ENCODE results near the gene KRTAP19-8.

KRTAP19-8 gene

DNA sequence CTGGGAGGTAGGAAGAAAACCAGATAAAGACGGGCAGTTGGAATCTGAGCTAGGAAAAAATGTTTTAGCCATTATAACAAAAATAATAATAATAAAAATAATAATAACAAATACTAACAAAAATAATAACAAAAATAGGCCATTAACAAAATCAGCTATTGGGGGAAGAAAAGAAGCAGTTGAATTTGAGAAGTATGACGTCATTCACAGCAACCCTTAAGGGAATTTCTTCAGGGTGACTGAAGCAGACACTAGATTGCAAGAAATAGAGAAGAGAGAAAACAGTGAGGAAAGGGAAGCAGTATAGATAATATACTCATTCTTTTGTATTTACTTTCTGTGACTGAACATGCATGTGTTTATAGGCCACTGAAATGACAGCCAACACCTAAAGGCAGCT, 20.0 kb downstream of the KRTAP19-8 start:
- no peaks in the 10 kb centered on the region for H3K36me3 ChIP-seq (replicated peaks; ENCODE audit: low read depth, low read length)
- H4K20me1 ChIP-seq (ENCODE audit: insufficient read depth, low read length): no peaks in the 10 kb centered on the region
- H3K4me1 ChIP-seq (ENCODE audit: low read length): peaks cover 1% of the 10 kb centered on the region; the same call in 1 of the 2 replicates
- no peak overlapping the region for H3K4me2 ChIP-seq (ENCODE audit: low read length)
- H3K27me3 ChIP-seq (ENCODE audit: low read depth, low read length): no peaks in the 10 kb centered on the region
- TF ChIP-seq, protein P1, sequence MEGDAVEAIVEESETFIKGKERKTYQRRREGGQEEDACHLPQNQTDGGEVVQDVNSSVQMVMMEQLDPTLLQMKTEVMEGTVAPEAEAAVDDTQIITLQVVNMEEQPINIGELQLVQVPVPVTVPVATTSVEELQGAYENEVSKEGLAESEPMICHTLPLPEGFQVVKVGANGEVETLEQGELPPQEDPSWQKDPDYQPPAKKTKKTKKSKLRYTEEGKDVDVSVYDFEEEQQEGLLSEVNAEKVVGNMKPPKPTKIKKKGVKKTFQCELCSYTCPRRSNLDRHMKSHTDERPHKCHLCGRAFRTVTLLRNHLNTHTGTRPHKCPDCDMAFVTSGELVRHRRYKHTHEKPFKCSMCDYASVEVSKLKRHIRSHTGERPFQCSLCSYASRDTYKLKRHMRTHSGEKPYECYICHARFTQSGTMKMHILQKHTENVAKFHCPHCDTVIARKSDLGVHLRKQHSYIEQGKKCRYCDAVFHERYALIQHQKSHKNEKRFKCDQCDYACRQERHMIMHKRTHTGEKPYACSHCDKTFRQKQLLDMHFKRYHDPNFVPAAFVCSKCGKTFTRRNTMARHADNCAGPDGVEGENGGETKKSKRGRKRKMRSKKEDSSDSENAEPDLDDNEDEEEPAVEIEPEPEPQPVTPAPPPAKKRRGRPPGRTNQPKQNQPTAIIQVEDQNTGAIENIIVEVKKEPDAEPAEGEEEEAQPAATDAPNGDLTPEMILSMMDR (IDR thresholded peaks at IDR 0.05; ENCODE audit: low read depth, low read length): no peak
- no peak for TF ChIP-seq EZH2phosphoT487 (IDR thresholded peaks at IDR 0.05; ENCODE audit: low read depth)
- H3K4me3 ChIP-seq (ENCODE audit: low read length): no peak overlapping the region
- H3K9me3 ChIP-seq (ENCODE audit: insufficient read depth, low read length): no peaks in the 10 kb centered on the region
- H2AFZ ChIP-seq (ENCODE audit: low read depth, low read length): no peak overlapping the region
- no peak overlapping the region for H3K27ac ChIP-seq (ENCODE audit: low read length)
- H3K79me2 ChIP-seq (ENCODE audit: low read length): no peaks in the 10 kb centered on the region
- no peak overlapping the region for H3K9ac ChIP-seq (ENCODE audit: low read length)

DNA sequence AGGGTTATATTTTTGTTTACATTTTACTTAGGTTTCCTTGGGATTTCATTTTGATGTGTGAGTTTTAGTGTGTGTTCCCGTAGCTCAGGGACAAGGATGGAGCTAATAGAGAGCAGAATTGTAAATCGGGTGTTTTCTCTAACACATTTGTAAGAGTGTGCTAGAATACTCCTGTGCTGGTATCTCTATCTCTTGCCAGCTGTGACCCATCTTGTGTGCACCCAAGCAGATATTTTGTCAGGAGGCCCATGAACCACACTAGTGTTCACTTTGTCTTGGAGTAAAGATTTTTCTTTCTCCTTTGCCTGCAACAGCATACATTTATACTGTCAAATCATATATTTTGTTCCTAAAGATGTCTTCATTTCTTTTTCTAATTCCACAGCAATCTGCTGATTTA, 23.4 kb downstream of the KRTAP19-8 start:
- TF ChIP-seq EZH2phosphoT487 (IDR thresholded peaks at IDR 0.05; ENCODE audit: low read depth): no peak
- TF ChIP-seq, protein P1 (IDR thresholded peaks at IDR 0.05; ENCODE audit: low read depth, low read length): no peak
- H3K27ac ChIP-seq (ENCODE audit: low read length): no peak overlapping the region
- no peaks in the 10 kb centered on the region for H3K27me3 ChIP-seq (ENCODE audit: low read depth, low read length)

DNA sequence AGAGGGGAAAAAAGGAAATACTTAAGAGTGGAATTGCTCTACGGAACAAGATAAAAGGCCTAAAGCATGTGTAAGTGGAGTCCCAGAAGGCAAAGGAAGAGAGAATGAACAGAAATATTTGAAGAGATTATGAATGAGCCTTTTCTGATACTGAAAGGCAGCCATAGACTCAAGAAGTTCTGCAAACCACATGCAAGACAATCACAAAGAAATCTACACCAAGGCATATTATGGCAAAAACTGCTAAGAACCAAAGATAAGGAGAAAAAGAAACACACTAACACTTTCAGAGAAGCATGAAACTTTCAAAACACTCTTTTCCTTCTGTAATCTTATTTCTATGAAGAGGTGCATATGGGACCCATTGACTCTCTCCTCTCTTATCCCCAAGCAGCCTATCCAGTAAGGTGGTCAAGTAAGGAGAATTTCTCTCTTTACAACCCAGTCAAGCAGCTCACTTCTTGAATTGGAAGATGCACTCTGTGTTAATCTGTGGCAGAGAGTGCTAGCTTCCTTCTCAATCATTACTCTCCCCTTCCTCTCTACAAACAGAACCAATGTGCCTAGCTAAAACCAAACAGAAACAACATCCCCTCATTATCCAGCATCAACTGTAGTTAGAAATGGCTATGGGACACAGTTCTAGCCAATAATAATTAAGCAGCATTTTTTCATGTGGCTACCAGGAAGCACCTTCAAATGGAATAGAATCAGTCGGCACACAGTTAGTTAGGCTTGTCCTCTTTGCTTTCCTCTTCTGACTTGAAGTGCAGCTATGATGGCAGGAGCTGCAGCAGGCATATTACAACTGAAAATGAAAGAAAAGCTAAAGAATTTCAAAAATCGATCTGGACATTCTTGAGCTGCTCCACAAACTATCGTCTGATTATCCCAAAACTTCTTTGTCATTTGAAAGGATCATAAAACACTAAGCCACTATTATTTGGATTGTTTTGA, 25.9 kb downstream of the KRTAP19-8 start:
- 0 out of 2 replicates have a peak overlapping the region, but pooled peaks have one; percentile 10 for H3K27ac ChIP-seq (ENCODE audit: low read length)
- no peaks in the 10 kb centered on the region for H3K27me3 ChIP-seq (ENCODE audit: low read depth, low read length)
- peak overlapping the region; percentile 69 for H2AFZ ChIP-seq (ENCODE audit: low read depth, low read length)
- H3K4me2 ChIP-seq (ENCODE audit: low read length): peak overlapping the region; percentile 66
- H3K9me3 ChIP-seq (ENCODE audit: insufficient read depth, low read length): no peaks in the 10 kb centered on the region
- no peaks in the 10 kb centered on the region for H3K36me3 ChIP-seq (replicated peaks; ENCODE audit: low read depth, low read length)
- H3K4me3 ChIP-seq (ENCODE audit: low read length): peak overlapping the region; percentile 47
- no peaks in the 10 kb centered on the region for H3K79me2 ChIP-seq (ENCODE audit: low read length)
- H3K4me1 ChIP-seq (ENCODE audit: low read length): peaks cover 12% of the 10 kb centered on the region; the same call in 1 of the 2 replicates
- TF ChIP-seq EZH2phosphoT487 (IDR thresholded peaks at IDR 0.05; ENCODE audit: low read depth): no peak
- TF ChIP-seq, protein P1 (IDR thresholded peaks at IDR 0.05; ENCODE audit: low read depth, low read length): no peak
- H4K20me1 ChIP-seq (ENCODE audit: insufficient read depth, low read length): no peaks in the 10 kb centered on the region
- 0 out of 2 replicates have a peak overlapping the region, but pooled peaks have one; percentile 19 for H3K9ac ChIP-seq (ENCODE audit: low read length)

More for the DNA sequence above, 23.4 kb downstream of the KRTAP19-8 start:
- Histone ChIP-seq H3K9ac (ENCODE audit: low read length) (no peak overlapping the region), H3K79me2 (ENCODE audit: low read length) (no peaks in the 10 kb centered on the region), H4K20me1 (ENCODE audit: insufficient read depth, low read length) (no peaks in the 10 kb centered on the region), H3K4me2 (ENCODE audit: low read length) (no peak overlapping the region), H3K4me3 (ENCODE audit: low read length) (no peak overlapping the region), H3K9me3 (ENCODE audit: insufficient read depth, low read length) (no peaks in the 10 kb centered on the region), H3K36me3 (replicated peaks; ENCODE audit: low read depth, low read length) (no peaks in the 10 kb centered on the region), H3K4me1 (ENCODE audit: low read length) (peaks cover 12% of the 10 kb centered on the region; the same call in 1 of the 2 replicates), H2AFZ (ENCODE audit: low read depth, low read length) (no peak overlapping the region)

DNA sequence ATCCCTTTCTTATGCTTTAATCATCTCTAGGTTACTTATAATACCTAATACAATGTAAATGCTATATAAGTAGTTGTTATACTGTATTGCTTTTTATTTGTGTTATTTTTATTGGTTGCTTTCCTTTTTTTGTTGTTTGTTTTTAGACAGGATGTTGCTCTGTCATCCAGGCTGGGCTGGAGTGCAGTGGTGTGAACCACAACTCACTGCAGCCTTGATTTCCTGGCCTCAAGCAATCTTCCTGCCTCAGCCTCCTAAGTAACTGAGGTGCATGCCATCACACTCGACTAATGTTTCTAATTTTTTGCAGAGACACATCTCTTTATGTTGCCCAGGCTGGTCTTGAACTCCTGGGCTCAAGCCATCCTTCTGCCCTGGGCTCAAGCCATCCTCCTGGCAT, 26.9 kb downstream of the KRTAP19-8 start:
- no peak overlapping the region for H3K4me3 ChIP-seq (ENCODE audit: low read length)
- H3K9me3 ChIP-seq (ENCODE audit: insufficient read depth, low read length): no peaks in the 10 kb centered on the region
- no peaks in the 10 kb centered on the region for H3K36me3 ChIP-seq (replicated peaks; ENCODE audit: low read depth, low read length)
- TF ChIP-seq, protein P1 (IDR thresholded peaks at IDR 0.05; ENCODE audit: low read depth, low read length): no peak
- TF ChIP-seq EZH2phosphoT487 (IDR thresholded peaks at IDR 0.05; ENCODE audit: low read depth): no peak
- no peak overlapping the region for H3K4me2 ChIP-seq (ENCODE audit: low read length)
- H3K79me2 ChIP-seq (ENCODE audit: low read length): no peaks in the 10 kb centered on the region
- no peak overlapping the region for H3K9ac ChIP-seq (ENCODE audit: low read length)
- no peak overlapping the region for H2AFZ ChIP-seq (ENCODE audit: low read depth, low read length)
- no peak overlapping the region for H3K27ac ChIP-seq (ENCODE audit: low read length)
- peaks cover 12% of the 10 kb centered on the region; the same call in 1 of the 2 replicates for H3K4me1 ChIP-seq (ENCODE audit: low read length)
- H3K27me3 ChIP-seq (ENCODE audit: low read depth, low read length): no peaks in the 10 kb centered on the region
- H4K20me1 ChIP-seq (ENCODE audit: insufficient read depth, low read length): no peaks in the 10 kb centered on the region
